ENCODE results near the gene ZGLP1. TPM values are rescaled to one million over a fixed set of nuclear protein-coding genes. Genes with fewer than 3 reads are reported as not detected.

The ZGLP1 gene
- polyA plus RNA-seq, 1 donor (not counting 4 experiments of a cell fraction or from before 2014, with no cell fraction given), result 0.43 TPM

DNA sequence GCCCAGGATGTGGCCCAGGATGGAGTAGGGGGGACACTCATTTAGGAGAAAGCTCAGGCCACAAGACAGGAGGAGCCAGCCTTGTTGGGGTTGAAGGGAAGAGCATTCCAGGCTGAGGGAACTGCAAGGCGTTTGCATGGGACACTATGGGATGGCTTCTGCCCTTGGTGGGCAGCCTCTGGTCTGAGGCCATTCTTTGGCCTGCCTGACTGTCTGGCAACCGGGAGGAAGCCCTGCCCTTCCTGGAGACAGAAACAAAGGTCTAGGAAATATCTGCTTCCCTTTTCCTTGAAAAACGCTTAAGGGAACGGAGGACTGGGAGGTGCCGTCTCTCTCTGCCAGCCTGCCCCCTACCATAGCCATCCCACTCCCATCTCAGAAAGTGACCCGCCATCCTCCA lies 41.5 kb downstream of the ZGLP1 start:
- Histone ChIP-seq H3K27ac (ENCODE audit: control insufficient read depth, insufficient read depth, low read length) (no peak overlapping the region), H3K9me1 (ENCODE audit: control insufficient read depth, extremely low read depth, insufficient read depth, low read length) (no peaks in the 10 kb centered on the region), H3K36me3 (ENCODE audit: control insufficient read depth in 2 of 2, extremely low read depth in 1 of 2, insufficient read depth in 2 of 2, low read length in 2 of 2) (no peaks in the 10 kb centered on the region), H3K4me3 (ENCODE audit: control insufficient read depth in 2 of 3, extremely low read depth in 1 of 3, insufficient read depth in 2 of 3, low read depth in 1 of 3, low read length in 3 of 3) (no peak overlapping the region), H3K4me1 (ENCODE audit: control insufficient read depth, extremely low read depth, insufficient read depth, low read length) (peaks cover 9% of the 10 kb centered on the region), H2AFZ (ENCODE audit: control insufficient read depth, low read length) (no peak overlapping the region), H3K4me2 (ENCODE audit: control insufficient read depth, extremely low read depth, insufficient read depth, low read depth, low read length) (no peak overlapping the region), H3K27me3 (ENCODE audit: control insufficient read depth, extremely low read depth, insufficient read depth, low read length) (peaks cover 23% of the 10 kb centered on the region), H3K79me2 (ENCODE audit: control insufficient read depth, insufficient read depth, low read length) (no peaks in the 10 kb centered on the region), H3K9ac (ENCODE audit: control insufficient read depth, extremely low read depth, insufficient read depth, low read length) (no peak overlapping the region), H4K20me1 (ENCODE audit: control insufficient read depth, extremely low read depth, insufficient read depth, low read length) (no peaks in the 10 kb centered on the region), H3K9me3 (ENCODE audit: control insufficient read depth, low read depth, low read length) (no peaks in the 10 kb centered on the region)
- dilution Hi-C loops (cut with MboI; ENCODE audit: extremely low pct_ligation_motif_present, low sequenced_read_pairs), result no loop called here
- DNase-seq (ENCODE audit: low read depth, low spot score) (no peak), FAIRE-seq (no peak)
- TF ChIP-seq EZH2 (IDR thresholded peaks at IDR 0.05; ENCODE audit: low read length), result no peak
- TF ChIP-seq, protein P1, sequence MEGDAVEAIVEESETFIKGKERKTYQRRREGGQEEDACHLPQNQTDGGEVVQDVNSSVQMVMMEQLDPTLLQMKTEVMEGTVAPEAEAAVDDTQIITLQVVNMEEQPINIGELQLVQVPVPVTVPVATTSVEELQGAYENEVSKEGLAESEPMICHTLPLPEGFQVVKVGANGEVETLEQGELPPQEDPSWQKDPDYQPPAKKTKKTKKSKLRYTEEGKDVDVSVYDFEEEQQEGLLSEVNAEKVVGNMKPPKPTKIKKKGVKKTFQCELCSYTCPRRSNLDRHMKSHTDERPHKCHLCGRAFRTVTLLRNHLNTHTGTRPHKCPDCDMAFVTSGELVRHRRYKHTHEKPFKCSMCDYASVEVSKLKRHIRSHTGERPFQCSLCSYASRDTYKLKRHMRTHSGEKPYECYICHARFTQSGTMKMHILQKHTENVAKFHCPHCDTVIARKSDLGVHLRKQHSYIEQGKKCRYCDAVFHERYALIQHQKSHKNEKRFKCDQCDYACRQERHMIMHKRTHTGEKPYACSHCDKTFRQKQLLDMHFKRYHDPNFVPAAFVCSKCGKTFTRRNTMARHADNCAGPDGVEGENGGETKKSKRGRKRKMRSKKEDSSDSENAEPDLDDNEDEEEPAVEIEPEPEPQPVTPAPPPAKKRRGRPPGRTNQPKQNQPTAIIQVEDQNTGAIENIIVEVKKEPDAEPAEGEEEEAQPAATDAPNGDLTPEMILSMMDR (optimal IDR thresholded peaks at IDR 0.05 in 1 of 3, IDR thresholded peaks at IDR 0.05 in 1 of 3, conservative IDR thresholded peaks at IDR 0.05 in 1 of 3; ENCODE audit: extremely low read depth in 1 of 3, insufficient read depth in 2 of 3, low read length in 3 of 3), result no peak

GRCh38 chr19:10266706-10267105 lies 42.9 kb downstream of the ZGLP1 start:
- Histone ChIP-seq H3K9me1 (ENCODE audit: control insufficient read depth, extremely low read depth, insufficient read depth, low read length) (no peaks in the 10 kb centered on the region), H3K79me2 (ENCODE audit: control insufficient read depth, insufficient read depth, low read length) (no peaks in the 10 kb centered on the region), H3K36me3 (ENCODE audit: control insufficient read depth in 2 of 2, extremely low read depth in 1 of 2, insufficient read depth in 2 of 2, low read length in 2 of 2) (no peaks in the 10 kb centered on the region), H4K20me1 (ENCODE audit: control insufficient read depth, extremely low read depth, insufficient read depth, low read length) (no peaks in the 10 kb centered on the region), H3K27me3 (ENCODE audit: control insufficient read depth, extremely low read depth, insufficient read depth, low read length) (peaks cover 22% of the 10 kb centered on the region), H3K27ac (ENCODE audit: control insufficient read depth, insufficient read depth, low read length) (no peak overlapping the region), H3K4me2 (ENCODE audit: control insufficient read depth, extremely low read depth, insufficient read depth, low read depth, low read length) (no peak overlapping the region), H2AFZ (ENCODE audit: control insufficient read depth, low read length) (no peak overlapping the region), H3K4me3 (ENCODE audit: control insufficient read depth in 2 of 3, extremely low read depth in 1 of 3, insufficient read depth in 2 of 3, low read depth in 1 of 3, low read length in 3 of 3) (no peak overlapping the region), H3K9ac (ENCODE audit: control insufficient read depth, extremely low read depth, insufficient read depth, low read length) (no peak overlapping the region), H3K4me1 (ENCODE audit: control insufficient read depth, extremely low read depth, insufficient read depth, low read length) (peaks cover 9% of the 10 kb centered on the region), H3K9me3 (ENCODE audit: control insufficient read depth, low read depth, low read length) (no peaks in the 10 kb centered on the region)
- no peak for FAIRE-seq
- no peak for DNase-seq (ENCODE audit: low read depth, low spot score)
- TF ChIP-seq, protein P1 (optimal IDR thresholded peaks at IDR 0.05 in 1 of 3, IDR thresholded peaks at IDR 0.05 in 1 of 3, conservative IDR thresholded peaks at IDR 0.05 in 1 of 3; ENCODE audit: extremely low read depth in 1 of 3, insufficient read depth in 2 of 3, low read length in 3 of 3), result no peak
- no peak for TF ChIP-seq EZH2 (IDR thresholded peaks at IDR 0.05; ENCODE audit: low read length)
- dilution Hi-C loops (cut with MboI; ENCODE audit: extremely low pct_ligation_motif_present, low sequenced_read_pairs), result no loop called here
